Spinal cord (tissue), 10 donors: ENCODE data around the gene DCANP1. TPM values are rescaled to one million over a fixed set of nuclear protein-coding genes. Genes with fewer than 3 reads are reported as not detected.

ENCODE experiments used
- DNase-seq, 6 donors: peaks; one replicate each; pipeline versions ENCODE4 v3.0.0 to v3.0.0-alpha.2; 2013 to 2015; ENCODE audit warnings: low spot score in 6 of 6, low read depth in 4 of 6
- H3K27ac ChIP-seq: one replicate; pipeline ENCODE4 v1.5.1; 2013; ENCODE audit warnings: low read depth, low read length, control low read depth
- H3K27me3 ChIP-seq: one replicate; pipeline ENCODE4 v1.6.1; 2013; ENCODE audit warnings: low read length; ENCODE audit not compliant: control insufficient read depth, insufficient read depth
- H3K36me3 ChIP-seq: one replicate; pipeline ENCODE4 v1.6.1; 2013; ENCODE audit warnings: low read length; ENCODE audit not compliant: control insufficient read depth, insufficient read depth
- H3K4me1 ChIP-seq: one replicate; pipeline ENCODE4 v1.6.1; 2013; ENCODE audit warnings: low read length; ENCODE audit not compliant: control insufficient read depth, insufficient read depth
- H3K4me3 ChIP-seq: one replicate; pipeline ENCODE4 v1.5.1; 2013; ENCODE audit warnings: low read depth, low read length, control low read depth
- H3K9me3 ChIP-seq: one replicate; pipeline ENCODE4 v1.6.1; 2013; ENCODE audit warnings: low read length; ENCODE audit not compliant: control insufficient read depth, insufficient read depth
- WGBS: methylation state at CpG from one replicate; pipeline ENCODE4 v1.1.5; 2013; ENCODE audit warnings: missing lambda C conversion rate; ENCODE audit not compliant: insufficient coverage; 5-methylcytosine and 5-hydroxymethylcytosine counted together
- polyA plus RNA-seq, 2 donors: library from polyadenylated mRNA; unstranded; fragments of 120-200 nt; gene quantifications; one replicate each; pipeline ENCODE4 v1.2.1, GENCODE V29; 2013; ENCODE audit not compliant: insufficient read length in 2 of 2
- total RNA-seq, 2 donors: library from RNA; depleted of rRNA in 1 of 2; stranded (reverse); fragments of 120-200 nt in 1 of 2; fragments of >200 nt in 1 of 2; gene quantifications; one replicate each; pipeline versions ENCODE4 v1.2.3 to v1.2.4, GENCODE V29; 2013 to 2014
- donor health status: healthy.

Gene DCANP1
- total and polyA plus RNA-seq, 4 donors = 0.10 to 0.11 TPM; not detected in 2

DNA sequence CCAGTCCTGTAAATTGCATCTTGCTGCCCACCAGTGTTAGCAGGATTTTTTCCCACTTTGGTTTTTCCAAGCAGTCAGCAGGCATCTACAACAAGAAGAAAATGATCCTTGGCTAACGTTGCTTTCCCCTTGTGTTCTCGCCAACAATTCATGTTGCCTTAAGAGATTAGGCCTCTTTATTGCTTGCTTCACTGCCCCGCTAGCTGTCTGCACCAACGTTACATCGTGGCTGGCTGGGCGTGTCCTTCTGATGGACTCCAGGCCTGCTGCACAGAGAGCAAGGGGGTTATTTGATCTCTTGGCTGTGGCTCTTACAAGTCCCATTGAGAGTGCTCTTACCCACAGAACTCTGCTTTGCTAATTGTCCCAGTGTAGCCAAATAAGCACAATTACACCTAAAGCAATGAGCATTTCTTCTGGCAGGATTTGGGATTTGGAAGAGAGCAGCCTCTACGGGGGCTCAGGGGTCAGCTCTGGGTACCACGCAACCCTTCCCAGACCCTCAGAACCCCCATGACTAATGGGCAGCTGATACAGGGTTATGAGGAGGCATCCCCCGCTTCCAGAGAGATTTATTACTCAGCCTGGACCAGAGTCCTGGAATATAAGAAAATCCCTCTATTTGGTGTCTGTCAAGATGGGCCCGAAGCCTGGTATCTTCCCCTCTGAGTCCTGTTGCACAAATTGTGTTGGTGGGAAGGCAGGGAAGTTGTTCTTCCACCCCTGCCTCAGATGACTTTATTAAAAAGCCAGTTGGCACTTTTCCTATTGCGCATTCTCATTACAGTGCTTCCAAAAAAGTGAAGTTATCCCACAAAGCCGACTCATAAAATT lies 17.6 kb downstream of the DCANP1 start:
- no peak overlapping the region for H3K4me3 ChIP-seq
- H3K4me1 ChIP-seq = peaks cover 5% of the 10 kb centered on the region
- no peak overlapping the region for H3K27ac ChIP-seq
- peaks cover 3% of the 10 kb centered on the region for H3K9me3 ChIP-seq
- DNase-seq = no peak
- H3K27me3 ChIP-seq = no peaks in the 10 kb centered on the region
- 70% methylated on average over 6 of the region's 12 CpGs for WGBS
- no peaks in the 10 kb centered on the region for H3K36me3 ChIP-seq

DNA sequence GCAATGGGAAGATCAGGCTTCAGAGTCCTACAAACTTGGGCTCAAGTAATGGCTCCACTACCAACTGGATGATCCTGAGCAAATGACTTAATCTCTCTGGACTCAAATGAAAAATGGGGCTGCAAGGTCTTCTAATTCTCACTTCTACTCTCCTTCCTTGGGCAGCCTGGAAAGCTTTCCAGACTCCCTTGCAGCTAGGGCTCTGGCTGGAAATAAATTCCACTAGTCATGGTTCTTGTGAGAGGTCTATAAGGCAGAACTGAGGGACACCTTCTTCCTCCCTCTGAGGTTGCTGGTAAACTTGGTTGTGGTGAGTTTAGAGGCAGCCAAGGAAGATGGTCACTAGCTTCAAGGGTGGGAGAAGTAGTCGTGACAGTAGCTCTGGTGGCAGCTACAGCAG lies 18.6 kb downstream of the DCANP1 start:
- Histone ChIP-seq H3K36me3 (no peaks in the 10 kb centered on the region), H3K4me1 (no peaks in the 10 kb centered on the region), H3K4me3 (no peak overlapping the region), H3K27me3 (no peaks in the 10 kb centered on the region), H3K27ac (no peak overlapping the region), H3K9me3 (peaks cover 3% of the 10 kb centered on the region)
- 100% methylated on average over 1 of the region's 1 CpG for whole genome bisulfite sequencing
- no peak for DNase-seq

DNA sequence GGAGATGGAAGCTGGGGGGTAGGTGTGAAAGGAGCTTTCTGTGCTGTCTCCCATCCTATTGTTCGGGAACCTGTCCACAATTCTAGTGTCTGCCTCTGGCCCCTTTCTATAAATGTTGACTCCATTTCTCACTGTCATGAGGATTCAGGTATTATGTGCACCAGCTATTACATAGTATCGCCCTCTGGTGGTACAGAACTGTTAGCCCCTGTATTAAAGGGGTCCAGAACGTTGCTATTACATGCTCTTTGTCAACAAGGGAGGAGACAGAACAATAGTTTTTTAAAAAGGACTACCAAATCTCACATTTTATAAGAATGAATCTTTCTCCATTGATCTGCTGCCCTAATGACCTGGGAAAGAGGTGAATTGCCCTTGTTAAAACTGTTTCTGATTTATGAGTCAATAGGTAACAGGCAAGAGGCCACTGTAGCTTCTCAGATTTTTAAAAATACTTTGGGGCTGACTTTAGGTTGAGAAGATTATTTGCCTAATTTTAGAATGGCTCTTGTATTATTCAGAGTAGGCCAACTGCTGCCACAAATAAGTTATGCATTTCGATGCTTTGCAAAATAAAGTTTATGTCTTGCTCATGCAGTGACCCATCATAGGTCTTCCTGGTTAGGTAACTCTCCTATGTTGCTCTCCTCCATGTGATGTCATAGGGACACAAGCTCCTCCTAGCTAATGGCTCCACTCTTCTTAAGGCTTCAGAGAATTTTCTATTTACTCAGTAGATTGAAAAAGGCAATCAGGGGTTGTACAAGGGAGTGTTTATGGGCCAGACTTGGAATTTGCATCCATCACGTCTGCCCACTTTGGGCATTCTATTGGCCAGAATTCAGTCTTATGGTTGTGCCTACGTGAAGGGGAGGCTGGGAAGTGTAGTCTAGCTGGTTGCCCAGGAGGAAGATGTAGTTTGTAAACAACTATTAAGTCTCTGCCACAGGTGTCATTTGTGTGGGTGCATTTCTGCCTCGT lies 20.8 kb downstream of the DCANP1 start:
- peaks cover 3% of the 10 kb centered on the region for H3K9me3 ChIP-seq
- H3K27ac ChIP-seq = no peak overlapping the region
- 48% methylated on average over 3 of the region's 7 CpGs for WGBS
- no peak for DNase-seq
- no peaks in the 10 kb centered on the region for H3K36me3 ChIP-seq
- H3K4me3 ChIP-seq = no peak overlapping the region
- H3K27me3 ChIP-seq = peaks cover 2% of the 10 kb centered on the region
- no peaks in the 10 kb centered on the region for H3K4me1 ChIP-seq

DNA sequence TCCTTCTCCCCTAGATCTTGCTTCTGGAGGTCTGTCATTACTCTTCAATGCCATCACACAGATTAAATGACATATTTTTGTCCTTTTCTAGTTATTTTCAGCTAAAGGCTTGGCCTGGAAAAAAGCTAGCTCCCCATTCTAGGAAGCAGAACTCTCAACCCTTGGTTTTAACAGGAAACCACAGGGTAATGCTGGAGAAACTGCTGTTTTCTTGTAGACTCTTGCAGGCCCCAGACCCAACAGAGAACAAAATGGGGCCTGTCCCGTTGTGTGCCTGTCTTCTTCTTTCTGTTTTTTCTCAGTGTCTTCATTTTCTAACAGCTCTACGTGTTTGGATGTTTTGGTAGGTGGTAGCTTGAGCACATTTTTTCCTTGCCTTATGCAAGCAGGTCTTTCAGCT lies 21.5 kb downstream of the DCANP1 start:
- H3K27me3 ChIP-seq = peaks cover 2% of the 10 kb centered on the region
- 100% methylated on average over 1 of the region's 2 CpGs for WGBS

DNA sequence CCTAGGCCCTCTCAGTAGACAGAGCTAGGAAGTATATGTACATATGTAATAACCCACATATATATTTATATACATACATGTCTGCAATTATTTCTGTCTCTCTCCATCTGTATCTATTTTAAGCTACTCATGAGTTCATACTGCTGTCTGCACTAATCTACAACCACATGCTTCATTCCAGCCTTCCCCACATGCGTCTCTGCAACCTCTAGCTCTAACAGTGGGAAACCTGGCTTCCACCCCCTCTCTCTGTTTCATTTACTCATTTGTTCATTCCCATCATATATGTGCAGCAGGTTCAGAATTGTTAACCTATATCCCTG lies 23.3 kb downstream of the DCANP1 start:
- no peak overlapping the region for H3K4me3 ChIP-seq
- H3K27ac ChIP-seq = no peak overlapping the region
- H3K4me1 ChIP-seq = no peaks in the 10 kb centered on the region
- H3K9me3 ChIP-seq = peaks cover 6% of the 10 kb centered on the region
- DNase-seq = no peak
- WGBS = 81% methylated on average over 1 of the region's 1 CpG
- peaks cover 9% of the 10 kb centered on the region for H3K27me3 ChIP-seq
- H3K36me3 ChIP-seq = no peaks in the 10 kb centered on the region

More for the DNA sequence above, 21.5 kb downstream of the DCANP1 start:
- H3K4me3 ChIP-seq = no peak overlapping the region
- H3K4me1 ChIP-seq = no peaks in the 10 kb centered on the region
- peaks cover 3% of the 10 kb centered on the region for H3K9me3 ChIP-seq
- H3K27ac ChIP-seq = no peak overlapping the region
- H3K36me3 ChIP-seq = no peaks in the 10 kb centered on the region
- no peak for DNase-seq

DNA sequence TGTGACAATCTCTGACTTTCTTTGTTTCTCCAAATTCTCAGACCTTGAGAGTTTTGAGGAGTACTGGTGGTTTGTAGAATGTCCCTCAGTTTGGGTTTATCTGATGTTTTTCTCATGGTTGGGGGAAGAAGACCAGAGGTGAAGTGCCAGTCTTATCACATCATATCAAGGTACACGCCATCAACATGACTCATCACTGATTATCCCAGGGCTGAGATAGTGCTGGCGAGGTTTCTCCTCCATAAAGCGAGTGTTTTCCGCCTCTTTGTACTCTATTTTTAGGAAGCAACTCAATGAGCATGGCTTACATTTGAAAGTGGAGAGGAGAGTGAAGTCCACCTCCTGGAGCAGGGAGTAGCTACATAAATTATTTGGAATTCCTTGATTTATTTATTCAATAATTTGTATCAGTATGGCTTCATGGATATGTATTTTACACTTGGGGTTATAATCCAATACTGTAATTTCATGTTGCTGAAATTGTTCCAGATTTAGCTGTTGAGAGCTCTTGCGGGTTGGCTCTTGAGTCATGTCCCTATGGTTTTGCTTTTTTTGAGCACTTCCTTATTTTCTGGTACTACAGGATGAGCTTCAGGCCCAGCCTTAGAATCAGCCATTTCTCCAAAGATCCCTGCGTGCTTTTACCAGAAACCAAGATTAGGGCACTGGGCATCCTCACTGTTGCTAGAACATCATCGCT lies 23.9 kb downstream of the DCANP1 start:
- H3K9me3 ChIP-seq = peaks cover 3% of the 10 kb centered on the region
- H3K4me3 ChIP-seq = no peak overlapping the region
- no peak for DNase-seq
- H3K27ac ChIP-seq = no peak overlapping the region
- WGBS = 100% methylated on average over 1 of the region's 7 CpGs
- H3K4me1 ChIP-seq = no peaks in the 10 kb centered on the region
- no peaks in the 10 kb centered on the region for H3K36me3 ChIP-seq
- H3K27me3 ChIP-seq = peaks cover 9% of the 10 kb centered on the region

DNA sequence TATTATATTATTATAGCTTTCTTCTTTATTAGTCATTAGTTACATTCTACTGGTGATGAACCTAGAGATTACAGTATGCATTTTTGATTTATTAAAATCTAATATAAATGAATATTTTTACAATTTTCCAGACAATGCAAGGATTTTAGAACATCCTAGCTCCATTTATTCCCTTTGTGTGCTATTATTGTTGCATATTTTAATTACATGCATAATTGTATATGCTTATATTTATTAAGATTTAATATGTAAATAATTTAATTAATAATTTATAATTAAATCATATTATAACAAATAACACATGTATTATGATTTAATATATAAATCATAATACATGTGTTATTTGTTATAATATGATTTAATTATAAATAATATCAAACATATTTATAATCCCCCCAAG lies 24.7 kb downstream of the DCANP1 start:
- Histone ChIP-seq H3K27me3 (peaks cover 9% of the 10 kb centered on the region), H3K9me3 (peaks cover 3% of the 10 kb centered on the region), H3K4me3 (no peak overlapping the region), H3K4me1 (no peaks in the 10 kb centered on the region), H3K36me3 (no peaks in the 10 kb centered on the region), H3K27ac (no peak overlapping the region)
- DNase-seq = no peak

DNA sequence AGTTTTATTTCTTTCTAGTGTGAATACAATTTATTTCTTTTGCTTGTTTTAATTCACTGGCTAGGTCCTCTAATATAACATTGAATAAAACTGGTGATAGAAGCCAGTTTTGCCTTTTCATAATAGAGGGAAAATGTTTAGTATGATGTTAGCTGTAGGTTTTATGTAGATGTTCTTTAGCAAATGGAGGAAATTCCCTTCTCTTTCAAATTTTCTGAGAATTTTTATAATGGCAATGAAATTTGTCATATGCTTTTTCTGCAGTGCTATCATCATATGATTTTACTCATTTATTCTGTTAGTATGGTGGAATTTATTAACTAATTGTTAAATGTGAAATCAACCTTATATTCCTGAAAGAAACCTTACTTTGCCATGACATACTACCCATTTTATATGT lies 30.1 kb downstream of the DCANP1 start:
- no peaks in the 10 kb centered on the region for H3K4me1 ChIP-seq

DNA sequence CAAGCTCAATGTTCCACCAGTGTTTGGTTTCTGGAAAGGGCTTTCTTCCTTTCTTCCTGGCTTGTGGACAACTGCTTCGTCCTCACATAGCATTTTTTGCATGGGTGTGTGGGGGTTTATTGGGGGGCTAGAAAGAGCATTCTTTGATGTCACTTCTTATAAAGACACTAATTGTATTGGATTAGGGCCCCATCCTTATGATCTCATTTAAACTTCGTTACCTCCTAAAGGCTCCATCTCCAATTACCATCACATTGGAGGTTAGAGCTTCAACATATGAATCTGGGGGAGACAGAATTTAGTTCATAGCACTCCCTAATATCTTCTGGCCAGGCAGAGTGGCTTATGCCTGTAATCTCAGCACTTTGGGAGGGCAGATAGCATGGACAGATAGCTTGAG lies 42.1 kb downstream of the DCANP1 start:
- Histone ChIP-seq H3K4me3 (no peak overlapping the region), H3K27me3 (no peaks in the 10 kb centered on the region), H3K36me3 (no peaks in the 10 kb centered on the region), H3K27ac (no peak overlapping the region), H3K4me1 (peaks cover 4% of the 10 kb centered on the region), H3K9me3 (no peaks in the 10 kb centered on the region)
- DNase-seq = no peak
- no CpG with 5 or more reads among the region's 2 CpGs for WGBS

More for the DNA sequence above, 30.1 kb downstream of the DCANP1 start:
- no peak overlapping the region for H3K4me3 ChIP-seq
- peaks cover 7% of the 10 kb centered on the region for H3K27me3 ChIP-seq
- no peak for DNase-seq
- H3K27ac ChIP-seq = no peak overlapping the region
- H3K36me3 ChIP-seq = no peaks in the 10 kb centered on the region
- peaks cover 3% of the 10 kb centered on the region for H3K9me3 ChIP-seq
